ENCODE results near the gene TTC22. TPM values are rescaled to one million over a fixed set of nuclear protein-coding genes. Genes with fewer than 3 reads are reported as not detected.

TTC22 gene
- total RNA-seq, 1 experiment from 2014 or later: 0.59 TPM

GRCh38 chr1:54750596-54750995 lies 50.5 kb downstream of the TTC22 start:
- Histone ChIP-seq H3K4me1 (ENCODE audit: insufficient read depth, low read length) (no peaks in the 10 kb centered on the region), H3K18ac (ENCODE audit: insufficient read length, low read depth, low read length) (no peak overlapping the region), H3K27me3 (ENCODE audit: insufficient read depth, low read length) (no peaks in the 10 kb centered on the region), H2BK15ac (ENCODE audit: low read depth, low read length) (no peak overlapping the region), H4K8ac (replicated peaks; ENCODE audit: insufficient read length, low read depth, low read length) (no peak overlapping the region), H3T11ph (ENCODE audit: low read length) (no peak overlapping the region), H2AFZ (ENCODE audit: low read length) (no peak overlapping the region), H3K14ac (ENCODE audit: insufficient read depth, low read length) (no peak overlapping the region), H2AK5ac (ENCODE audit: insufficient read length, low read length) (no peak overlapping the region), H3K23ac (ENCODE audit: insufficient read length, low read depth, low read length) (no peak overlapping the region), H4K91ac (ENCODE audit: insufficient read length, low read depth, low read length) (no peak overlapping the region), H3K4me2 (ENCODE audit: insufficient read depth, insufficient read length, low read length) (no peak overlapping the region), H3K23me2 (ENCODE audit: insufficient read length, low read depth, low read length, poor library complexity, severe bottlenecking) (no peaks in the 10 kb centered on the region), H2BK5ac (ENCODE audit: insufficient read length, low read length) (no peak overlapping the region), H3K79me2 (ENCODE audit: insufficient read depth, low read length) (no peaks in the 10 kb centered on the region), H4K5ac (ENCODE audit: insufficient read length, low read depth, low read length) (no peak overlapping the region), H3K56ac (ENCODE audit: insufficient read length, low read depth, low read length) (no peak overlapping the region), H2BK20ac (ENCODE audit: low read depth, low read length, poor library complexity, severe bottlenecking) (no peak overlapping the region), H3K9ac (ENCODE audit: extremely low read depth, insufficient read length, low read length) (no peak overlapping the region), H3K27ac (ENCODE audit: insufficient read length, low read depth, low read length) (no peak overlapping the region), H2BK120ac (ENCODE audit: low read depth, low read length, poor library complexity, severe bottlenecking) (no peak overlapping the region), H4K20me1 (ENCODE audit: control insufficient read depth, insufficient read depth, insufficient read length) (no peaks in the 10 kb centered on the region), H2BK12ac (ENCODE audit: insufficient read length, low read depth, low read length) (no peak overlapping the region), H3K4ac (ENCODE audit: low read depth, low read length) (no peak overlapping the region), H3K79me1 (ENCODE audit: insufficient read depth, low read depth, low read length, poor library complexity, severe bottlenecking) (no peaks in the 10 kb centered on the region), H3K9me3 (ENCODE audit: control insufficient read depth, low read depth, low read length) (no peaks in the 10 kb centered on the region)
- Mint-ChIP-seq H3K4me1 (peaks cover 15 to 19% of the 10 kb centered on the region in 2 experiments), H3K36me3 (ENCODE audit: insufficient read depth in 1 of 3, low read depth in 3 of 3) (no peaks in the 10 kb centered on the region; a peak in 1 of 7 replicates), H3K27ac (0 out of 7 replicates have a peak overlapping the region, but pooled peaks of 1 of the 3 experiments have one; percentile 57), H3K27me3 (ENCODE audit: low read depth) (peaks cover 2% of the 10 kb centered on the region; the same call in 1 of the 2 replicates), H3K9me3 (peaks cover 0 to 3% of the 10 kb centered on the region in 2 experiments; a peak in 1 of 5 replicates), H3K4me3 (no peak overlapping the region)
- WGBS (ENCODE audit: extremely low coverage, insufficient read length, low lambda C conversion rate): no CpG with 5 or more reads among the region's 6 CpGs
- no peak for DNase-seq
- TF ChIP-seq CTCF (conservative IDR thresholded peaks at IDR 0.05): no peak
